Amygdala (tissue), 56 donors: Measurements from ENCODE around the gene HOXA7.
A peak's percentile ranks its signal among the peaks of the same experiment; 100 is the strongest.

Source experiments
- DNase-seq, 56 donors: peaks; one replicate each; lab custom pipeline; 2025; lab: John Stamatoyannopoulos, UW

The HOXA7 gene

DNA sequence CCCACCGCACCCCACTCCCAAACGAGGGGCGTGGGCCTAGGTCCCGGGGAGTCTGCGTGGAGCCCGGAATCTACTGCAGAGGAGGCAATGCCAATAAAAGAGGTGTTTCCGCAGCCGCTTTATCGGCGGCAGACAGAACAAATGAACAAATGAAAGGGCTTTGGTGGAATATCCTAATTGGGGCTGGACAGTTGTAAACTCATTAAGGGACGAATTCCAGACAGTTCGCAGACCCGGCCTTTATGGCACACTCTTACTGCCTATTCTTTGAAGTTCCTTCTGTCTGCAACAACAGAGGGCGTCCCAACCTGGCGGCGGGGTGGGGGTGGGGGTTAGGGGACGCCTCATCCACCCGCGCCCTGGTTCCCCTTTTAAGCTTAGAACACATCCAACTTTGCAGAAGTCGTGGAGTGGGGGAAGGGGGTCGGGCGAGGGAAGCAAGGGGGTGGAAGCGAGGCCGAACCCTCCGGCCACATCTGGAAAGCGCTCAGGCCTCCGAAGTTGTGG is 4.8 kb upstream of the HOXA7 start:
- DNase-seq, result peak in 4 of 56 donors; percentile 14 to 32 (median 24)

DNA sequence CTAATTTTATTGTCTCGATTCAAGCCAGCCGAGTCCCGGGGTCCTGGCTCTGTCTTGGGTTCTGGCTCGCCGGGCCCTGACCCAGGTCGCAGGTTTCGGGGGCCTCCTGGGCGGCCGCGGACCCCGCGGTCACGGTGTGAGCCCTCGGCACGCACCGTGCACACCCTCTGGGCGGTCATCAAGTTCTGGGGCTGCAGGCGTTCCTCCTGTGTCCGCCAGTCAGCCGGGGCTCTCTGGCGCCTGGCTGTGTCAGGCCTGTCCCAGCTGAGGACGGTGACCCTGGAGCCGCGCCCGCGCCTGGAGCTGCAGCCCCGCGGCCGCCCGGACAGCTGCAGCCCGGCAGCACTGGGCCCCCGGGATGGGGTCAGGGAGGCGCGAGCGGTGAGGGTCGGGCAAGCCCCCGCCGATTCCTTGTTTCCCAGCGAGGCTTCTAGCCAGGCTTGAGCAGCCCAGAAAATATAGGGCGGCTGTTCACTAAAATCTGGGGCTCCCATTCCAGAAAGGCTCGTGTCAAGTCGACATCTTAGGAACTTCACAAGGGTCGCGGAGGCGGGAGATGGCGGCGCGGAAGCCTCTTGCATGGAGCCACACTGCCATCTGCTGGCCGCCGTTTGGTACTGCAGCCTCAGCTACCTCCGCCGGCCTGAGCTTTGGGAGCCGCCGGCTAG is 4.2 kb upstream of the HOXA7 start:
- peak; percentile 11 to 85 (median 64) for DNase-seq

DNA sequence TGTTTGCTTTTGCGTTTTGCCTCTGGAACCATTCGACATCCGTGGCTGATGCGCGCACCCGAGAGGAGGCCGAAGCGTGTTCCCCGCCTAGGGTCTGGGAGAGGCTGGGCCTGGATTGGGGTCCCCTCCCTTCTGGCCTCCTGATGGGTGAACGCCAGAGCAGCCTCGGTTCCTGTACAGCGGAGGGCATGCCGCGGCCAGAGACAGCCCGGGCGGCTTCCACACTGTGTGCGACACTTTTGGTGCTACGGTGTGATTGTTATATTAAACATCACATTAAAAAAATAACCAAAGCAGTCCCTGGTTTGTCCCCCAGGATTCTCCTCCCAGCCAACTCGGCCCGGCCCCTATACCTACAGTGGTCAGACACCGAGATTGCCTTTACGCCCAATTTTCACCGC is 3.7 kb upstream of the HOXA7 start:
- DNase-seq, result no peak

DNA sequence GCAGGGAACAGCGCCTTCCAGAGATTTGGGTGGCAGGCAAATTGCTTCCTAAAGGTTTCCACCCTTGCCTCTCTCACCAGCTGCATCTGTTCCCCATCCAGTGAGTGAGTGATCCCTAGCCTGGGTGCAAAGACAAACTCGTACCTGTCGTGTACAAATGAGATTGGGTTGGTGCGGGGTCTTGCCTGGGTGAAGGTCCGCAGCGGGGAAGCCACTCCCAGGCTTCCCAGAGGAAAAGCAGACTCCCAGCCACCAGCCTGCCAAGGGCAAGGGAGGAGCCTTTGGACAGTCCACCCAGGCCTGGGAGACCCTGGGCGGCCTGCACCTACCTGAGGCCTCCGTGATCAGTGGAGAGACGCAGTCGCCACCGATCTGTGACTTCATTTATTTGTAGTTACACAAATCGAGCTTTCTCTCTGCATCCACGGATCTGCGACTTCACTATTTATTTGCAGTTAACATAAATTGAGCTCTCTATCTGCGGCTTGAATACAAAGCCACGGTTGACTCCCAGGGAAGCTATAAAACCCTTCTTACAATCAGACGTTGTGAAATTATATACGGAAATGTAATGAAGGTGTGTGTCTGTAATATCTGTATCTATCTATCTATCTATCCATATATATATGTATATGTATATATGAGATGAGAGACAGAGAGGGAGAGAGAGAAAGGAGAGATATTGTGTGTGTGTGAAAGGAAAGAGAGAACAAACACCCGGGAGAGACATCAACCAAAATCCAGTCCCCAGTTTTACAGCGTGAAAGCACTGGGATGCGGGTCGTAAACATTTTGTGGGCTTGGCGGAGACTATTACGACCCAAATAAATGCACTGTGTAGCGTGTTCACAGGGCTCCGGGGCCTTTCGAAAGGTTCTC is 3.0 kb upstream of the HOXA7 start:
- DNase-seq, result no peak

DNA sequence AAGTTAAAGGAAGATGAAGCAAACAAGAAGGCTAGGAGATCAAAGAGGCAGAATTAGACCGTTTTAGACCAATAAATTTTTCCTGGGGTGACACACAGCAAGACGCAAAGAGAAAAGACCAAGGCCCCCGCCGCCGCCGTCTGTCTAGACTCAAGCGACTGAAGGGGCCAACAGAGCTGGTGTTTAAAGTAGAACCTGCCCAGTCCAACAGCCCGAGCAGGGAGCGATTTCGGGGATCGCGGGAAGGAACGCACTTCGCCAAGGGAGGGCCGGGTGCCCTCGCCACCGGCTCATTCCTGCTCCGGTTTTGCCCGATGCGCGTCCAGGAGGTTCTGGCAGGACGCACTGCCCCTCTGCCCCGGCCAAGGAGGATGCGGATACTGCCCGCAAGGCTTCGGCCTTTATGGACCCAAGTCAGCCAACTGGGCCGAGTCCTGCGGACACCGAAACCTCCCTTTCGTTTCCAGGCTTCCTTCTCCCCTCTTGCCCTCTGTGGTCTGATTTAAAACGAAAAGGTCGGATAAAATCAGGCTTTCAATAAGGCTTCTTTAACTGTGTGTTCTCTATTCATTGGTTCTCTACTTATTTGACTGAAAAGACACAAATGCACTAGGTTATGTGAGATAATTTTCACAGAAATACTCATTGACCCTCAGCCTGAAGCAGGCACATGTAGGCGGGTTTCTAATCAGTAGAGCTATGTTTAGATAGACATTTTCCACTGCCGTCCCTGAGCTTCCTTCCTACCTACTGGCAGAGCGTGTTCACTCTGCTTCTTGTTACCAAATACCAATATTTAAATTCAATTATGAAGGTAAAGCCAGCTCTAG is 2.2 kb upstream of the HOXA7 start:
- DNase-seq, result no peak

DNA sequence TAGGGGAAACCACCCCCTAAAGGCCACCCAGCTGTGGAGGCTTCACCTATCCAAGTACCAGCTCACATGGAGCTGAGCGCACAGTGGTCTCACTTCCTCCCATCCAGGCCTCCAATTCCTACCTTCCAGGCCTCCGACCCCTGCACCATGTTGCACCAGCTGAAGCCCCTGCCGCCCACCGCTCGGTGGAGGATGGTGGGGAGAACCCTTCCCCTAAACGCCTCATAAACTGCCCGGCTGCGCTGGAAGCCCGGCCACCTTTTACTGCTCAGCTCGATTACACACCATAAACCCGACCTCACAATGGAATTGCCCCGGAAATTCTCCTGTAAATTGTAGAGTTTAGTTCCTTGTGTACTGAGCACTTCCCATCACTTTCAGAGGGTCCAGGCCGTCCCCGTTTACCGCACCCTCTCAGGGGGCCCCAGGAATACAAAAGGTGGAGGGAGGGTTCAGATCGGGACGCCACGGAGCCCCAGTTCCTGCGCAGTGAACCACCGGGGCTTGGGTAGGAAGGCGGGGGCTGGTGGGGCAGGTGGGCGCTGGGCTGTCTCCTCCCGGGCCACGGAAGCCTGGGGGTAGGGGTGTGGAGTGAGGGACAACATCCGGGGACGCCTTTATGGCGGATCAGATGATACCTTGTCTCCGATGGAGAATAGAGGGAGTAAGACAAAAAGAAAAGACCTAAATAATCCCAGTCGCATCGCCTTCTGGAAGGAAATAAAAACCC is 1.4 kb upstream of the HOXA7 start:
- DNase-seq, result no peak

DNA sequence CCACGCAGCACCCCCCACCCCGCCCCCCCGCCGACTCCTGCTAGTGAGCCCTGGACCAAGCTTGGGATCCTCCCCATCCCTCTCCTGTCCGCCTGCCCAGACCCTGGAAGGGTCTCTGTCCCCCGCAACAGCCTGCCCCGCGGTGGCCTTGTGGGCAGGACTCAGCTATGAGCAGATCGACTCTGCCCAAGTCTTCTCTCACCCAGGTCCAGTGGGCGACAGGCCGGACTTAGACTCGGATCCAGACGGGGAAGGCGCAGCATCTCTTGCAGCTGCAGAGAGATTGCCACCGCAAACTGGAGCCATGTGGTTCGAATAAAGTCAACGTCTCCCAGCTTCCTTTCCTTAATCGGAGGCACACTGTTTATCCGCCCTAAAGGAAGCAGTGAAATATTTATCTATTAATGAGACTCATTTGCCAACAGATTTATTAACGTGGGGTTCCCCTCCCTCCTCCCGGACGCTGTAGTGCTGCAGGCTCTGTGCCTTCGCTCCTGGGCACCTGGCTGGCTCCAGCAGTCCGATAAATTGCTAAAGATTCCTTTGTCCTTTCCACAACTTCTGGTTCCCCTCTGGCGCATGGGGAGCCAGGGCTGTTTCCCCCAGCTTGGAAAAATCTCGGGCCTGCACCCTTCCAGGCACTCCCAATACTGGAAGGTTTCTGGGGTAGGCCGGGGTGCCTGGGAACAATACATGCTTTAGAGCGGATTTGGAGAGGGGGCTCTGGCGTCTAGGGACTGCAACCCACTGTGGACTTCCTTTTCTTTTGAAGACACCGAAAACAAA is 634 bp upstream of the HOXA7 start:
- no peak for DNase-seq

DNA sequence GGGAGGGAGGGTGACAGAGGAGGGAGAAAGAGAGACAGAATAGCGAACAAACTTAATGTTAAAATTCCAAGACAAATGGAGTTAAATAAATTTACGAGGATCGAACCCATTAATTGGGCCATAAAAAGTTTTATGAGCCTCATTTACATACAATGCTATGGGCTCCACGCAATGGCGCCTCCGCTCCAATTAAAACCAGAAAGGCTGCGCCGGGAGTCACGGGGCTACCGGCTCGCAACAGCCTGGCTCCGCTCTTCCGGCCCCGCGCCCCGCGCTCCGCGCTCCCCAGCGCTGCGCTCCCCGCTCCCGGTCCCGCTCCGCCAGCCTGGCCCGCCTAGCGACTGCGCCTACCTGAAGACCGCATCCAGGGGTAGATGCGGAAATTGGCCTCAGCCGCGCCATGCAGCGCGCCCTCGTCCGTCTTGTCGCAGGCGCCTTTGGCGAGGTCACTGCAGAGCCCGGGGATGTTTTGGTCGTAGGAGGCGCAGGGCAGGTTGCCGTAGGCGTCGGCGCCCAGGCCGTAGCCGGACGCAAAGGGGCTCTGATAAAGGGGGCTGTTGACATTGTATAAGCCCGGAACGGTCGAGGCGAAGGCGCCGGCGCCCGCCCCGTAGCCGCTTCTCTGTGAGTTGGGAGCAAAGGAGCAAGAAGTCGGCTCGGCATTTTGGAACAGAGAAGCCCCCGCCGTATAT is 513 bp downstream of the HOXA7 start:
- DNase-seq, result no peak

DNA sequence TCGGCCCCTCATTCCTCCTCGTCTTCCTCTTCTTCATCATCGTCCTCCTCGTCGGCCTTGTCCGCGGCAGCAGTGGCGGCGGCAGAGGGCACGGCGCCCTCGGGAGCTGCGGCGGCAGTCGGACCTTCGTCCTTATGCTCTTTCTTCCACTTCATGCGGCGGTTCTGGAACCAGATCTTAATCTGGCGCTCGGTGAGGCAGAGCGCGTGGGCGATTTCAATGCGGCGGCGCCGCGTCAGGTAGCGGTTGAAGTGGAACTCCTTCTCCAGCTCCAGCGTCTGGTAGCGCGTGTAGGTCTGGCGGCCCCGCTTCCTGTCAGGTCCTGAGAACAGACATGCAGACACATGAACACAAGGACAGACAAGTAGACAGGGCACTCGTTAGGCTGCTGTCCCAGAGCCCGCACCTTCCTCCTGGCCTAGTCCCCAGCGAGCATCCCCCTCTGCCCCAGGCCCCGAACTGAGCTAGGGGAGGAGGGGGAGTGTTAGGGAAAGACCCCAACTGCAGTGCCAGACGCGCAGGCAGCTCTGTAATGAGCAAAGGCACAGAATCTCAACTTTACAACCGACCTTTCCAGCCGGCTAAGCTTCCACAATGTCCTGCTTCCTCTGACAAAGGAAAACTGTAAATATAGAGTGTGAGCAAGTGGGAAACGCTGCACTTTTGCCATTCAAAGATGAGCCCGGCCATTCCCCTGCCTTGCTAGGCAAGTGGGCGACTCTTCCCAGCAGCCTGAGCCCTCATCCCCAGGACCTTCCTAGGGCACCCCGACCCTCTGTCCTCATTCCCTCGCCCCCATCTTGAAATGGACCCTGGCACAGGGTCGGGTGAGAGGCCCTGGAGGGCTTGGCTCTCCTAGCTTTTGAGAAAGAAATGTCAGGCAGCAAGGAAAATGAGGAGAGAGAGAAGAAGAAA is 1.3 kb downstream of the HOXA7 start:
- no peak for DNase-seq

DNA sequence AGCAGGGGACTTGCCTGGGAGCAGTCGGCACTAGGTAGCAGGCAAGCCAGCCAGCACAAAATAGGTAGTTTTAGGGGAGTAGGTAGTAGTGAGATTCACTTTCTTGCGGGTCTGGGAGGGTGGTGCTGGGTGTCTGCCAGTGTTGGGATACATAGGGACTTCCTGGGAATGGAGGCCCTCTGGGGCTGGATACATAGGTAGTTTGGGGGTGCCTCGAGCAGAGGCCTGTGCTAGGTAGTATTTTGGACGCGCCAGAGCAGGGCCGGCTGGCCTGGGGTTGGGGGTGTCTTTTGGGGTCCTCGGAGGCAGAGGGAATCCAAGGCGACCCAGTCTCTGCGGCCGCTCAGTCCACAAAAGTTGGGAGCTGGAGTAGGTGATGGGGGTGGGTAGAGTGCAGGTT is 2.1 kb downstream of the HOXA7 start:
- no peak for DNase-seq

DNA sequence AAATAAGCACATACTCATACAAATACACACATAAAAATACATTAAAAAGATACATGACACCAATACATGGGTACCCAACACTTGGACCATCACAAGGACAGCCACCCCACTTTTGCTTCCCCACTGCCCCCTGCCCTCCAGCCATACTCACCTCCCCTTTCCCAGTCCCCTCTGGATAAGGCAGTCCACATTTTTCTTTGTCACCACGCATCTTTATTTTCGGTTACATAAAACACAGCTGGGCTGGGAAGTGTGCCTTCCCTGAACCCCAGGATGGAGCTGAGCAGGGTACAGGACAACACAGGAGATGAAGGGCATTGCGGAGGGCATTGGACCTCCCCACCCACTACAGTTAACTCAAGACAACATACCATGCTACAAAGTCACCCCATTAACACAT is 2.9 kb downstream of the HOXA7 start:
- no peak for DNase-seq

DNA sequence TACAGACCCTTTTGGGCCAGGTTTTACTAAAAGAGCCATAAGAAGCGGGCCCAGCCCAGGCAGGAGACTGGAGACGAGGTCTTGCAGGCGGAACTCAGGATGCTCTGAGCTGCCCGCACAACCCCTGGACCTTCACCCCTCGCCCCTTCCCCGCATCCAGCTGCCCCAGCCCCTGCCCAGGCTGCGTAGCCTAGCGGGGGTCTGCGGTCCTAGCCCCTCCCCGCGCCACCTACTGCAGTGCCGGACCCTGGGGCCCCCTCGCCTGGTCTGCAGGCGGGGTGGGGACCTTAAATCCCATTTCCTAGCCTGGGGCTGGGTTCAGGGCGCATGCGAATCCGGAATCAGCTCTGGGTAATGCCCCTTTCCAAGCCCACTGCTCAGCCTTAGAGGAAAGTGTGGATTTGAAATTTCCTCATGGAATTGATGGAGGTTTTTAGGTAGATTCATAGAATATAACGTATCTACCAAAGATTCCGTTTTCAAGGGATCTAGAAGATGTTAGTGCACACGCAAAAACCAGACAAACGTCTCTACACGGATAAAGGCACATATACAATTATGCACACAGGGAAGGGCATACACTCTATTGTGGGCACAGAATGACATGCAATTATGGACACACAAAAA is 3.5 kb downstream of the HOXA7 start:
- DNase-seq, result no peak

DNA sequence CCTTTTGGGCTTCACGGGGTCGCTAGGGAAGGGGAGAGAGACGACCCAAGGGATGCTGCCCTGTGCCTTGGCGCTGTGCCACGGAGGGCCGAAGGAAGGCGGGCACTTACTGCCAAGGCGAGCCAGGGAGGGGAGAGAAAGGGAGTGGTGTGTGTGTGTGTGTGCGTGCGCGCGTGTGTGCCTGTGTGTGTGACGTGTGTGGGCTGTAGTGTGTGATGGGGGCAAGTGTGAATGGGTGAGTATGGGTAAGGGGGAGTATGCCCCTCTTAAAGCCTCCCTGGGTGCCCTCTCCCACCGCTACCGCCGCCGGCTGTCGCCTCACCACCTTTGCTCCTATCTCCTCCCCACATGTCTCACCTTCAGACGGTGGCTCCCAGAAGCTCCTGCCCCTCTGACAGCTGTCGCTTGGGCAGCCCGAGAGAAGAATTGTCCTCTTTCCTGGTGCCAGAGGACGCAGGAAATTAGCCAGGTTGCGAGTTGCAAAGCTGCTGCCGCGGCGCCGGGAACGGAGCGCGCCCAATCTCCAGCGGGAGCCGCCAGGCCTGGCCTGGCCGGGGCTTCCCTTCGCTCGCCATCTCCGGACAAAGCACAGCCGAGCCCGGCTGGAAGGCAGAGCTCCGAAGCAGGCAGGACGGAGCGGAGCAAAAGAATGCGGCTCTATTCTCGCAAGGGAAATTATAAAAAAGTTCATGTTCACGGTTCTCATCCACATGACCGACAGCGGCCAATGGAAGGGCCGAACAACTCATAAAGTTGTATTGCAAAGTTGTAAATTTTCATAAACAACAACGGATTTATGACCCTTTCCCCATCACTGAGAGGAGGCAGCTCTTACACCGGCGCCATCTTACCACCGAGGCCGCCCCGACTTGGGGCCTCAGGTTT is 4.3 kb downstream of the HOXA7 start, which contains the start of gene HOXA3:
Gene HOXA3 (minus strand): TSS at position 653 of the 885 bp plus-strand sequence. CDS start 41,943 bp downstream, outside the sequence.
- no peak for DNase-seq

DNA sequence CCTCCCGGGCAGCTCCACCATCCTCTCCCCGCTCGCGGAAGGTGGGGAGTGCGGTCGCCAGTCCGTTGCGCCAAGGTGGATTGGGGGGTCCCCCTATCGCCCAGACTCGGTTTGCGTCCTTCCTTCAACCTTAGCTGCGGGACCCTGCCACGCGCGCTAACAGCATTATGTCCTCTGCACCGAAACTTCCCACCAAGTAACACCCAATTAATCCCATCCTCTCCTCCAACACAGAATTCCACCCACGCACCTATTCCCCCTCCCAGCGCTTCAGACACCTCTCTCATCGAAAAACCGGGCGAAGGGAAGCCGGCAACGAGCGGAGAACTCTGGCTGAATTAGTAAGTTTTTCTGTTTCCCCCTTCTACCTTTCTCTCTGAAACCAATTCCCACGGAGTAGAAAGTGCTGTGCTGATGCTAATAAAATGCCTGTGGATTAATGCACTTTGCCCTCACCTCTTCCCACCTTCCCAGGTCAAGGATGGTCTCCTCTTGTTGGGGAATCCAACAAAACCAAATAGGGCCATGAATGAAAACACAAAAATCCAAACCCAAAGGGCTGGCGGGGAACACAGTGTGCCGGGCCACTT is 5.0 kb downstream of the HOXA7 start:
- no peak for DNase-seq

DNA sequence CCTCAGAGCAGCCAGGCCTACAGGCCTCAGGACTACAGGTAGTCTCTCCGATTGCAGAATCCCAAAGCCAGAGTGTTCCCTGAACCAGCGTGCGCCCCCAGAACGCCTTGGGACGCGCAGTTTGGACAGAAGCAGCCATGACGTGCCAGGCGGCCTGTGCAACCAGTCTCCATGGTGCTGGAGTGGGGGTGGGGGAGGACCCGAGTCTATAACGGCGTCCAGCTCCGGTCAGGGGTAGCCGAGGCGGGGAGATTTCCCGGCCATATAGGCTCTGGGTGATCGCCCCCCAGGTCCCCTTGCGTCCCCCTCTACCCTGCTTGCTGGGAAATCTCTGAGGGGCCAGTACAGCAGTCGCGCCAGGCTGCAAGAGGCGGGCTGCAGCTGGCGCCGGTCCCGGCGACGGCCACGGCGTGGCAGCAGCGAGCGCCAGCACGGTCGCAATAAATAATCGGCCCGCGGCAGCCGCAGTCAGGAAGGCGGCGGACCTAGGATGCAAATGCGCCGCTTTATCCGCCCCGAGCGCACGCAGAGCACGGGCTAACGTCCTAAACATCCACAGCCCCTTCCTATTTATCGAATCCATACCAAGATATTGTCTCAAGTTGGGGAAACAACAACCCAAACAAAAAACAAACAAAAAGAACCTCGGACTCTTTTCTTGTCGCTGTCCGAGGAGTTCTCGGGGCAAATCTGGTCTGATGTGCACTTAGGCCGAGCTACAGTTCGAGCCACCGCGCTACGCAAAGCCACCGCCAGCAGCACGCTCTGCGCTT is 5.7 kb downstream of the HOXA7 start:
- peak in 8 of 56 donors; percentile 7 to 43 (median 17) for DNase-seq
